ENCODE results near the gene HLA-DOA.

HLA-DOA gene

GRCh38 chr6:32984622-32985389, 24.6 kb downstream of the HLA-DOA start:
- H3K27me3 ChIP-seq (ENCODE audit: control insufficient read depth, insufficient read depth, low read length): no peaks in the 10 kb centered on the region
- H3K9ac ChIP-seq (ENCODE audit: low read depth, low read length): no peak overlapping the region
- H3K9me3 ChIP-seq (ENCODE audit: control insufficient read depth, insufficient read depth, low read length): no peaks in the 10 kb centered on the region
- no peak overlapping the region for H3K4me3 ChIP-seq (ENCODE audit: low read depth, low read length)
- H3K4me1 ChIP-seq (ENCODE audit: control insufficient read depth, insufficient read depth, low read length): peaks cover 11% of the 10 kb centered on the region
- H3K36me3 ChIP-seq (ENCODE audit: control insufficient read depth, insufficient read depth, low read length): peaks cover 12% of the 10 kb centered on the region

GRCh38 chr6:32983964-32984621, 25.3 kb downstream of the HLA-DOA start:
- Histone ChIP-seq H3K9me3 (ENCODE audit: control insufficient read depth, insufficient read depth, low read length) (no peaks in the 10 kb centered on the region), H3K4me3 (ENCODE audit: low read depth, low read length) (no peak overlapping the region), H3K36me3 (ENCODE audit: control insufficient read depth, insufficient read depth, low read length) (peaks cover 19% of the 10 kb centered on the region), H3K9ac (ENCODE audit: low read depth, low read length) (no peak overlapping the region), H3K4me1 (ENCODE audit: control insufficient read depth, insufficient read depth, low read length) (peaks cover 11% of the 10 kb centered on the region), H3K27me3 (ENCODE audit: control insufficient read depth, insufficient read depth, low read length) (no peaks in the 10 kb centered on the region)

GRCh38 chr6:32983493-32983848, 25.9 kb downstream of the HLA-DOA start:
- peaks cover 11% of the 10 kb centered on the region for H3K4me1 ChIP-seq (ENCODE audit: control insufficient read depth, insufficient read depth, low read length)

GRCh38 chr6:32982702-32983492, 26.5 kb downstream of the HLA-DOA start:
- Histone ChIP-seq H3K4me1 (ENCODE audit: control insufficient read depth, insufficient read depth, low read length) (peaks cover 7% of the 10 kb centered on the region), H3K9ac (ENCODE audit: low read depth, low read length) (no peak overlapping the region), H3K36me3 (ENCODE audit: control insufficient read depth, insufficient read depth, low read length) (peaks cover 31% of the 10 kb centered on the region), H3K27me3 (ENCODE audit: control insufficient read depth, insufficient read depth, low read length) (no peaks in the 10 kb centered on the region), H3K9me3 (ENCODE audit: control insufficient read depth, insufficient read depth, low read length) (no peaks in the 10 kb centered on the region), H3K4me3 (ENCODE audit: low read depth, low read length) (no peak overlapping the region)

More at GRCh38 chr6:32983493-32983848, 25.9 kb downstream of the HLA-DOA start:
- Histone ChIP-seq H3K36me3 (ENCODE audit: control insufficient read depth, insufficient read depth, low read length) (peaks cover 25% of the 10 kb centered on the region), H3K9ac (ENCODE audit: low read depth, low read length) (no peak overlapping the region), H3K4me3 (ENCODE audit: low read depth, low read length) (no peak overlapping the region), H3K27me3 (ENCODE audit: control insufficient read depth, insufficient read depth, low read length) (no peaks in the 10 kb centered on the region), H3K9me3 (ENCODE audit: control insufficient read depth, insufficient read depth, low read length) (no peaks in the 10 kb centered on the region)

GRCh38 chr6:32982084-32982701, 27.2 kb downstream of the HLA-DOA start:
- Histone ChIP-seq H3K4me1 (ENCODE audit: control insufficient read depth, insufficient read depth, low read length) (peaks cover 5% of the 10 kb centered on the region), H3K36me3 (ENCODE audit: control insufficient read depth, insufficient read depth, low read length) (peaks cover 38% of the 10 kb centered on the region)

GRCh38 chr6:32980488-32981038, 28.8 kb downstream of the HLA-DOA start:
- H3K27me3 ChIP-seq (ENCODE audit: control insufficient read depth, insufficient read depth, low read length): no peaks in the 10 kb centered on the region
- peaks cover 7% of the 10 kb centered on the region for H3K4me1 ChIP-seq (ENCODE audit: control insufficient read depth, insufficient read depth, low read length)
- H3K4me3 ChIP-seq (ENCODE audit: low read depth, low read length): no peak overlapping the region
- peaks cover 54% of the 10 kb centered on the region for H3K36me3 ChIP-seq (ENCODE audit: control insufficient read depth, insufficient read depth, low read length)
- H3K9me3 ChIP-seq (ENCODE audit: control insufficient read depth, insufficient read depth, low read length): no peaks in the 10 kb centered on the region
- H3K9ac ChIP-seq (ENCODE audit: low read depth, low read length): no peak overlapping the region

More at GRCh38 chr6:32982084-32982701, 27.2 kb downstream of the HLA-DOA start:
- Histone ChIP-seq H3K4me3 (ENCODE audit: low read depth, low read length) (no peak overlapping the region), H3K9ac (ENCODE audit: low read depth, low read length) (no peak overlapping the region), H3K27me3 (ENCODE audit: control insufficient read depth, insufficient read depth, low read length) (no peaks in the 10 kb centered on the region), H3K9me3 (ENCODE audit: control insufficient read depth, insufficient read depth, low read length) (no peaks in the 10 kb centered on the region)

DNA sequence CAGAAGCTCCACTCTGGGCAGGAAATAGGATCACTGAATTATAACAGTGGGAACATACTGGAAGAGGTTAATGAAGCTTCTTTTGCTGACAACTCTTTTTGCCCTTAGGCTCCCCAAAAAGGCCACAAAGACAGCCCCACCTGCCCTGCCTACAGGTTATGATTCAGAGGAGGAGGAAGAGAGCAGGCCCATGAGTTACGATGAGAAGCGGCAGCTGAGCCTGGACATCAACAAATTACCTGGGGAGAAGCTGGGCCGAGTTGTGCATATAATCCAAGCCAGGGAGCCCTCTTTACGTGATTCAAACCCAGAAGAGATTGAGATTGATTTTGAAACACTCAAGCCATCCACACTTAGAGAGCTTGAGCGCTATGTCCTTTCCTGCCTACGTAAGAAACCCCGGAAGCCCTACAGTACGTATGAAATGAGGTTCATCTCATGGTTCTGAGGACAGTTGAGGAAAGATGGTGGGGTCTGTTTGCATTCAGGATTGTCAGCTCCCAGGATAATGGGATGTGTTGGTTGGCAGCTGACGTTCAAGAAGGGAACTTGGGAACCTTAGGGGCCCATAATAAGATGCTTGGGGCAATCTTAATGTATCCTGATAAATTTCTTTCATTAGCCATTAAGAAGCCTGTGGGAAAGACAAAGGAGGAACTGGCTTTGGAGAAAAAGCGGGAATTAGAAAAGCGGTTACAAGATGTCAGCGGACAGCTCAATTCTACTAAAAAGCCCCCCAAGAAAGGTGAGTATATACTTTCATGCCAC, 29.5 kb downstream of the HLA-DOA start:
- H3K36me3 ChIP-seq (ENCODE audit: control insufficient read depth, insufficient read depth, low read length): peaks cover 60% of the 10 kb centered on the region
- H3K9ac ChIP-seq (ENCODE audit: low read depth, low read length): no peak overlapping the region
- H3K4me3 ChIP-seq (ENCODE audit: low read depth, low read length): no peak overlapping the region
- H3K9me3 ChIP-seq (ENCODE audit: control insufficient read depth, insufficient read depth, low read length): no peaks in the 10 kb centered on the region
- no peaks in the 10 kb centered on the region for H3K27me3 ChIP-seq (ENCODE audit: control insufficient read depth, insufficient read depth, low read length)
- peaks cover 7% of the 10 kb centered on the region for H3K4me1 ChIP-seq (ENCODE audit: control insufficient read depth, insufficient read depth, low read length)

GRCh38 chr6:32977953-32978324, 31.5 kb downstream of the HLA-DOA start:
- H3K9me3 ChIP-seq (ENCODE audit: control insufficient read depth, insufficient read depth, low read length): no peaks in the 10 kb centered on the region
- peaks cover 2% of the 10 kb centered on the region for H3K4me1 ChIP-seq (ENCODE audit: control insufficient read depth, insufficient read depth, low read length)
- H3K36me3 ChIP-seq (ENCODE audit: control insufficient read depth, insufficient read depth, low read length): peaks cover 76% of the 10 kb centered on the region
- H3K4me3 ChIP-seq (ENCODE audit: low read depth, low read length): no peak overlapping the region
- no peaks in the 10 kb centered on the region for H3K27me3 ChIP-seq (ENCODE audit: control insufficient read depth, insufficient read depth, low read length)
- no peak overlapping the region for H3K9ac ChIP-seq (ENCODE audit: low read depth, low read length)

DNA sequence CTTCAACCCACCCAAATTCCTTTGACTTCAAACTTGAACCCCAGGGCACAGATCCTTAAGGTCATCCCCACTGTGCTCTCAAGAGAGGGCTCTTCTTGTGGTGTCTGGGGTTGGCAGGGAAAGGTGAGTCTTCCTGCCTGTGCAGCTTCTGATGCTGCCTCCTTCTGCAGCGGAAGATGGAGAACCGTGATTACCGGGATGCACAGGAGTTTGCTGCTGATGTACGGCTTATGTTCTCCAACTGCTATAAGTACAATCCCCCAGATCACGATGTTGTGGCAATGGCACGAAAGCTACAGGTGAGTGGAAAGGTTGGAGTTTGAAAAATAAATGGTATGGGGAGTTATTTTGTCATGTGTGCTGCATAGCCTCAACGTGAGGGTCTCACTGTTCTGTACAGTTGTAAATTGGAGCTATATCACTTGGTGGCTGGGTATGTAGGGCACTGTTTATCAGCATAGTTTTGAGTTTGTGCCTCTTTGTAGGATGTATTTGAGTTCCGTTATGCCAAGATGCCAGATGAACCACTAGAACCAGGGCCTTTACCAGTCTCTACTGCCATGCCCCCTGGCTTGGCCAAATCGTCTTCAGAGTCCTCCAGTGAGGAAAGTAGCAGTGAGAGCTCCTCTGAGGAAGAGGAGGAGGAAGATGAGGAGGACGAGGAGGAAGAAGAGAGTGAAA, 32.0 kb downstream of the HLA-DOA start:
- Histone ChIP-seq H3K9me3 (ENCODE audit: control insufficient read depth, insufficient read depth, low read length) (no peaks in the 10 kb centered on the region), H3K36me3 (ENCODE audit: control insufficient read depth, insufficient read depth, low read length) (peaks cover 81% of the 10 kb centered on the region), H3K27me3 (ENCODE audit: control insufficient read depth, insufficient read depth, low read length) (no peaks in the 10 kb centered on the region), H3K4me1 (ENCODE audit: control insufficient read depth, insufficient read depth, low read length) (peaks cover 2% of the 10 kb centered on the region), H3K9ac (ENCODE audit: low read depth, low read length) (no peak overlapping the region), H3K4me3 (ENCODE audit: low read depth, low read length) (no peak overlapping the region)

- Histone ChIP-seq H3K36me3 (ENCODE audit: control insufficient read depth, insufficient read depth, low read length) (peaks cover 86% of the 10 kb centered on the region), H3K9ac (ENCODE audit: low read depth, low read length) (no peak overlapping the region), H3K4me3 (ENCODE audit: low read depth, low read length) (no peak overlapping the region), H3K27me3 (ENCODE audit: control insufficient read depth, insufficient read depth, low read length) (no peaks in the 10 kb centered on the region), H3K4me1 (ENCODE audit: control insufficient read depth, insufficient read depth, low read length) (peaks cover 2% of the 10 kb centered on the region), H3K9me3 (ENCODE audit: control insufficient read depth, insufficient read depth, low read length) (no peaks in the 10 kb centered on the region)
Measured at GRCh38 chr6:32976334-32977069, 32.9 kb downstream of the HLA-DOA start.

Data from iPS-15b (cell line).